GM12891 (cell line): ENCODE data around the gene ASCL2.

Experiments used
- POLR2A ChIP-seq: IDR thresholded peaks from 2 replicates; pipeline ENCODE4 v1.6.1; 2011; ENCODE audit warnings: low read depth, low read length, control low read depth
- POLR2AphosphoS5 ChIP-seq: IDR thresholded peaks from 2 replicates; pipeline ENCODE4 v1.6.1; 2011; ENCODE audit warnings: low read depth, low read length, control low read depth

GRCh38 chr11:2316169-2316962 is 46.0 kb upstream of the ASCL2 start:
- TF ChIP-seq POLR2A (no peak), POLR2AphosphoS5 (no peak)
